H1 (cell line): ENCODE measurements around the gene TOP2A. TPM values are rescaled to one million over a fixed set of nuclear protein-coding genes. Genes with fewer than 3 reads are reported as not detected.

Source experiments
- CTCF ChIA-PET: fragments of 300-600 bp; sonication (Branson Sonifier 250); formaldehyde crosslinking; loops from one replicate; lab custom pipeline; 2021; ENCODE audit not compliant: partially characterized antibody; lab: Charles Lee
- POLR2A ChIA-PET: fragments of 300-600 bp; sonication (Branson Sonifier 250); formaldehyde crosslinking; loops from one replicate; lab custom pipeline; 2021; ENCODE audit warnings: inconsistent platforms; ENCODE audit not compliant: partially characterized antibody; lab: Charles Lee
- DNase-seq, 2 experiments: peaks; one replicate each; pipeline versions ENCODE4 v3.0.0 to v3.0.0-alpha.2; 2010 to 2022; ENCODE audit warnings: low spot score in 2 of 2, low read depth in 1 of 2, mixed read lengths in 1 of 2
- FAIRE-seq: peaks from 2 replicates; lab custom pipeline; 2011; peaks lifted over from hg19 to GRCh38; lab: Jason Lieb, UNC
- H2AFZ ChIP-seq: 2 replicates; pipeline ENCODE4 v1.8.1; 2012; ENCODE audit warnings: low read length, inconsistent platforms
- H2AK5ac ChIP-seq: 2 replicates; pipeline ENCODE4 v1.6.1; 2013; ENCODE audit warnings: low read depth, low read length
- H2BK120ac ChIP-seq: replicated peaks from 2 replicates; pipeline ENCODE3; 2013; ENCODE audit warnings: low read depth, low read length, inconsistent platforms
- H2BK12ac ChIP-seq: 2 replicates; pipeline ENCODE4 v1.6.1; 2013; ENCODE audit warnings: low read depth, low read length
- H2BK15ac ChIP-seq: 2 replicates; pipeline ENCODE4 v1.6.1; 2013; ENCODE audit warnings: low read length
- H2BK20ac ChIP-seq: 2 replicates; pipeline ENCODE4 v1.6.1; 2013; ENCODE audit warnings: low read length
- H2BK5ac ChIP-seq: 2 replicates; pipeline ENCODE4 v1.6.1; 2013; ENCODE audit warnings: low read depth, low read length
- H3K14ac ChIP-seq: 2 replicates; pipeline ENCODE4 v1.6.1; 2013; ENCODE audit warnings: inconsistent platforms; ENCODE audit not compliant: insufficient read length
- H3K18ac ChIP-seq: 2 replicates; pipeline ENCODE4 v1.6.1; 2013; ENCODE audit warnings: low read length; ENCODE audit errors: extremely low read depth
- H3K23ac ChIP-seq: 2 replicates; pipeline ENCODE4 v1.6.1; 2013; ENCODE audit warnings: inconsistent platforms; ENCODE audit not compliant: insufficient read length
- H3K23me2 ChIP-seq: 2 replicates; pipeline ENCODE4 v1.6.1; 2013; ENCODE audit warnings: low read depth, low read length
- H3K27ac ChIP-seq: 2 replicates; pipeline ENCODE4 v1.6.1; 2011; ENCODE audit warnings: low read depth, low read length, inconsistent platforms
- H3K27me3 ChIP-seq, 4 experiments: replicated peaks in 1 of 4; 1 replicate in 1 of 4; 2 replicates in 3 of 4; pipeline versions ENCODE4 v1.6.1 to v1.8.1; 2011 to 2013; ENCODE audit warnings: low read length in 3 of 4, mild to moderate bottlenecking in 3 of 4, inconsistent platforms in 2 of 4, mixed read lengths in 2 of 4, moderate library complexity in 1 of 4; ENCODE audit not compliant: control insufficient read depth in 3 of 4, insufficient read depth in 3 of 4; ENCODE audit errors: extremely low read depth in 1 of 4
- H3K36me3 ChIP-seq, 4 experiments: 2 replicates each; pipeline versions ENCODE4 v1.6.1 to v1.8.1; 2011 to 2013; ENCODE audit warnings: mild to moderate bottlenecking in 4 of 4, low read length in 3 of 4, moderate library complexity in 2 of 4, control low read depth in 1 of 4, inconsistent platforms in 1 of 4; ENCODE audit not compliant: insufficient read depth in 4 of 4, control insufficient read depth in 2 of 4
- H3K4ac ChIP-seq: replicated peaks from 2 replicates; pipeline ENCODE3; 2013; ENCODE audit warnings: low read length, low read depth, mixed read lengths, inconsistent platforms; ENCODE audit not compliant: insufficient read length
- H3K4me1 ChIP-seq, 4 experiments: replicated peaks in 1 of 4; 1 replicate in 1 of 4; 2 replicates in 3 of 4; pipeline versions ENCODE4 v1.6.1 to v1.8.1; 2011 to 2013; ENCODE audit warnings: low read length in 3 of 4, inconsistent platforms in 2 of 4, mixed read lengths in 1 of 4; ENCODE audit not compliant: insufficient read depth in 4 of 4, control insufficient read depth in 3 of 4
- H3K4me2 ChIP-seq, 2 experiments: 2 replicates each; pipeline versions ENCODE4 v1.6.1 to v1.8.1; 2011 to 2013; ENCODE audit warnings: low read depth in 2 of 2, low read length in 2 of 2, control low read depth in 1 of 2, inconsistent platforms in 1 of 2, mild to moderate bottlenecking in 1 of 2; ENCODE audit not compliant: insufficient read depth in 1 of 2
- H3K4me3 ChIP-seq, 4 experiments: fragments of 200-600, 300-600 bp in 1 of 4; sonication (generic), shearing (Covaris generic), sonication (Bioruptor Twin) in 1 of 4; 2 replicates each; pipeline versions ENCODE4 v1.5.1 to v1.8.1; 2011 to 2016; ENCODE audit warnings: low read length in 4 of 4, low read depth in 3 of 4, control low read depth in 2 of 4, inconsistent platforms in 2 of 4, mild to moderate bottlenecking in 2 of 4, mixed read lengths in 1 of 4, moderate library complexity in 1 of 4; ENCODE audit not compliant: insufficient read depth in 2 of 4; ENCODE audit errors: extremely low read depth in 1 of 4
- H3K56ac ChIP-seq: replicated peaks from 2 replicates; pipeline ENCODE3; 2013; ENCODE audit warnings: low read depth, mild to moderate bottlenecking, mixed read lengths, low read length, inconsistent platforms; ENCODE audit not compliant: insufficient read length
- H3K79me1 ChIP-seq: 2 replicates; pipeline ENCODE4 v1.6.1; 2013; ENCODE audit warnings: low read depth, low read length, control low read depth
- H3K79me2 ChIP-seq, 2 experiments: 2 replicates each; pipeline versions ENCODE4 v1.6.1 to v1.8.1; 2012 to 2013; ENCODE audit warnings: low read length in 2 of 2, mild to moderate bottlenecking in 2 of 2, inconsistent platforms in 1 of 2; ENCODE audit not compliant: insufficient read depth in 2 of 2, control insufficient read depth in 1 of 2
- H3K9ac ChIP-seq, 4 experiments: replicated peaks in 1 of 4; 1 replicate in 1 of 4; 2 replicates in 3 of 4; pipeline versions ENCODE4 v1.6.1 to v1.8.1; 2011 to 2013; ENCODE audit warnings: low read depth in 3 of 4, low read length in 3 of 4, control low read depth in 2 of 4, mild to moderate bottlenecking in 2 of 4, moderate library complexity in 2 of 4, inconsistent platforms in 1 of 4; ENCODE audit errors: extremely low read depth in 1 of 4
- H3K9me3 ChIP-seq, 2 experiments: 2 replicates each; pipeline versions ENCODE4 v1.6.1 to v1.8.1; 2012 to 2013; ENCODE audit warnings: mild to moderate bottlenecking in 2 of 2, moderate library complexity in 2 of 2, control low read depth in 1 of 2, inconsistent platforms in 1 of 2, low read depth in 1 of 2, low read length in 1 of 2, mixed read lengths in 1 of 2; ENCODE audit not compliant: insufficient read depth in 2 of 2
- H4K20me1 ChIP-seq, 2 experiments: replicated peaks in 1 of 2; 2 replicates each; pipeline versions ENCODE3 to v1.8.1; 2011 to 2013; ENCODE audit warnings: inconsistent platforms in 2 of 2, low read length in 2 of 2, mild to moderate bottlenecking in 1 of 2; ENCODE audit not compliant: insufficient read depth in 2 of 2, control insufficient read depth in 1 of 2
- H4K5ac ChIP-seq: 2 replicates; pipeline ENCODE4 v1.6.1; 2013; ENCODE audit warnings: low read length, low read depth, mixed read lengths, inconsistent platforms; ENCODE audit not compliant: insufficient read length
- H4K8ac ChIP-seq: 2 replicates; pipeline ENCODE4 v1.8.0; 2013; ENCODE audit warnings: mild to moderate bottlenecking, moderate library complexity, low read length, inconsistent platforms; ENCODE audit not compliant: insufficient read depth; ENCODE audit errors: extremely low read depth
- H4K91ac ChIP-seq: replicated peaks from 2 replicates; pipeline ENCODE3; 2013; ENCODE audit warnings: low read length, mixed read lengths, inconsistent platforms; ENCODE audit not compliant: insufficient read length
- CBX8 ChIP-seq: fragments of 300-800, 300-1000 bp; sonication (generic); IDR thresholded peaks from 2 replicates; pipeline ENCODE4 v1.7.1; 2016; ENCODE audit warnings: low read depth, low read length, borderline replicate concordance
- EP300 ChIP-seq, 2 experiments: IDR thresholded peaks; 1 replicate in 1 of 2; 2 replicates in 1 of 2; pipeline ENCODE4 v1.6.1; 2011 to 2012; ENCODE audit warnings: low read depth in 2 of 2, low read length in 2 of 2, mild to moderate bottlenecking in 2 of 2, borderline replicate concordance in 1 of 2, inconsistent platforms in 1 of 2, moderate library complexity in 1 of 2
- HDAC6 ChIP-seq: IDR thresholded peaks from one replicate; pipeline ENCODE4 v1.7.1; 2012; ENCODE audit warnings: low read depth, mild to moderate bottlenecking, inconsistent platforms, low read length, moderate library complexity
- KDM1A ChIP-seq: fragments of 200-600, 300-600 bp; sonication (generic); IDR thresholded peaks from 2 replicates; pipeline ENCODE4 v1.7.1; 2016; ENCODE audit warnings: mild to moderate bottlenecking, low read length, borderline replicate concordance
- MAFK ChIP-seq: IDR thresholded peaks from 2 replicates; pipeline ENCODE4 v1.6.1; 2012; ENCODE audit warnings: low read depth, mild to moderate bottlenecking, improper control_type of control experiment, low read length
- SAP30 ChIP-seq: fragments of 300-600 bp; sonication (generic); IDR thresholded peaks from 2 replicates; pipeline ENCODE4 v1.7.1; 2012; ENCODE audit warnings: low read length, moderate library complexity, mild to moderate bottlenecking, inconsistent platforms; ENCODE audit not compliant: insufficient read depth, insufficient replicate concordance
- TCF12 ChIP-seq: IDR thresholded peaks from 2 replicates; pipeline ENCODE4 v1.6.1; 2011; ENCODE audit warnings: low read depth, mild to moderate bottlenecking, low read length
- WGBS, 2 experiments: shearing (Covaris generic) in 1 of 2; methylation state at CpG; one replicate each; pipeline versions ENCODE4 v1.1.6 to v1.1.7; 2013 to 2015; ENCODE audit warnings: low lambda C conversion rate in 2 of 2, mixed read lengths in 2 of 2, inconsistent platforms in 1 of 2, low coverage in 1 of 2, missing lambda C conversion rate in 1 of 2; ENCODE audit not compliant: insufficient replicate concordance in 2 of 2, insufficient coverage in 1 of 2, insufficient read length in 1 of 2; ENCODE audit errors: extremely low coverage in 1 of 2, missing lambda C conversion rate in 1 of 2; 5-methylcytosine and 5-hydroxymethylcytosine counted together
- polyA plus RNA-seq, 7 experiments: library from polyadenylated mRNA; depleted of rRNA in 3 of 7; stranded (reverse) in 5 of 7; unstranded in 2 of 7; fragments of >200 nt in 5 of 7; fragments of 200-250 nt in 2 of 7; gene quantifications; 1 replicate in 5 of 7; 2 replicates in 1 of 7; 4 replicates in 1 of 7; pipeline versions ENCODE4 v1.2.1 to v1.2.3, GENCODE V29; 2011 to 2013; ENCODE audit warnings: missing spikeins in 2 of 7, mixed read lengths in 2 of 7
- total RNA-seq: library from RNA; stranded (reverse); fragmentation: NEBNext Ultra II Directional; extraction: Animal tissue kit (Norgen Biotek cat#: 25700); gene quantifications from 2 replicates; pipeline ENCODE4 v1.2.1, GENCODE V29; 2021

TOP2A gene
- total and polyA plus RNA-seq, 2 of the 8 experiments (the other 6 are each of a cell fraction or from before 2014, with no cell fraction given) = 83.1 to 291 TPM

GRCh38 chr17:40344421-40345160, 73.1 kb downstream of the TOP2A start:
- Histone ChIP-seq H3K9ac (no peak overlapping the region), H3K36me3 (no peaks in the 10 kb centered on the region; a peak in 1 of 8 replicates), H3K18ac (peak overlapping the region; percentile 48; the same call in 1 of the 2 replicates), H2BK20ac (0 out of 2 replicates have a peak overlapping the region, but pooled peaks have one; percentile 10), H2BK12ac (peak overlapping the region; percentile 64; the same call in 1 of the 2 replicates), H3K56ac (no peak overlapping the region), H2AFZ (no peak overlapping the region), H3K79me1 (peaks cover 5% of the 10 kb centered on the region; the same call in 1 of the 2 replicates), H3K27ac (no peak overlapping the region), H2BK120ac (no peak overlapping the region), H3K23ac (no peak overlapping the region), H3K4me2 (peak overlapping the region; percentile 77 to 87), H3K9me3 (no peaks in the 10 kb centered on the region), H3K14ac (no peak overlapping the region), H4K20me1 (peaks cover 29 to 59% of the 10 kb centered on the region in 2 experiments), H3K27me3 (peaks cover 19 to 87% (median 68%) of the 10 kb centered on the region in 4 experiments), H3K79me2 (no peaks in the 10 kb centered on the region; a peak in 1 of 4 replicates), H2AK5ac (no peak overlapping the region; the same call in 1 of the 2 replicates), H4K8ac (no peak overlapping the region), H2BK15ac (no peak overlapping the region), H3K4ac (no peak overlapping the region), H4K5ac (no peak overlapping the region), H3K4me1 (peaks cover 21 to 62% (median 50%) of the 10 kb centered on the region in 4 experiments), H4K91ac (no peak overlapping the region), H2BK5ac (peak overlapping the region; percentile 75; the same call in 1 of the 2 replicates), H3K23me2 (peaks cover 29% of the 10 kb centered on the region; the same call in 1 of the 2 replicates), H3K4me3 (peak overlapping the region in 3 of 4 experiments; percentile 38 to 69 (median 52); a peak in 5 of 8 replicates)
- POLR2A ChIA-PET = interaction anchor here (1.0 to 27.8 kb wide), 6 partner anchors 9 to 150 kb away, joined by 3 to 570 read pairs (median 8); partner anchors contain the start of genes CDC6 and RARA
- TF ChIP-seq TCF12 (no peak), CBX8 (no peak), HDAC6 (no peak), KDM1A (no peak), SAP30 (no peak), MAFK (no peak), EP300 (IDR thresholded peaks at IDR 0.05; ENCODE audit: borderline replicate concordance in 1 of 2, low read depth in 2 of 2, low read length in 2 of 2) (no peak)
- DNase-seq (peak in 1 of 2 experiments; percentile 62), FAIRE-seq (no peak)
- 50% methylated on average over 7 of the region's 7 CpGs; no CpG with 5 or more reads in 1 of the 2 experiments for WGBS, 2 experiments
- CTCF ChIA-PET = interaction anchor here (1.0 to 30.8 kb wide), 10 partner anchors 8 to 238 kb away, joined by 3 to 1198 read pairs (median 4); partner anchors contain the start of genes GJD3 and RARA
